Muscle of arm (tissue), 12 donors: ENCODE measurements around the gene RFC5. TPM values are rescaled to one million over a fixed set of nuclear protein-coding genes. Genes with fewer than 3 reads are reported as not detected.

Source experiments
- DNase-seq: peaks from one replicate; pipeline ENCODE4 v3.0.0-alpha.2; 2013
- polyA plus RNA-seq, 12 donors: library from polyadenylated mRNA; unstranded; fragments of 120-200 nt; gene quantifications; one replicate each; pipeline ENCODE4 v1.2.1, GENCODE V29; 2013; ENCODE audit not compliant: insufficient read length in 12 of 12

The RFC5 gene
- polyA plus RNA-seq, 12 donors, result 10.8 to 25.0 (median 16.0) TPM; not detected in 1

DNA sequence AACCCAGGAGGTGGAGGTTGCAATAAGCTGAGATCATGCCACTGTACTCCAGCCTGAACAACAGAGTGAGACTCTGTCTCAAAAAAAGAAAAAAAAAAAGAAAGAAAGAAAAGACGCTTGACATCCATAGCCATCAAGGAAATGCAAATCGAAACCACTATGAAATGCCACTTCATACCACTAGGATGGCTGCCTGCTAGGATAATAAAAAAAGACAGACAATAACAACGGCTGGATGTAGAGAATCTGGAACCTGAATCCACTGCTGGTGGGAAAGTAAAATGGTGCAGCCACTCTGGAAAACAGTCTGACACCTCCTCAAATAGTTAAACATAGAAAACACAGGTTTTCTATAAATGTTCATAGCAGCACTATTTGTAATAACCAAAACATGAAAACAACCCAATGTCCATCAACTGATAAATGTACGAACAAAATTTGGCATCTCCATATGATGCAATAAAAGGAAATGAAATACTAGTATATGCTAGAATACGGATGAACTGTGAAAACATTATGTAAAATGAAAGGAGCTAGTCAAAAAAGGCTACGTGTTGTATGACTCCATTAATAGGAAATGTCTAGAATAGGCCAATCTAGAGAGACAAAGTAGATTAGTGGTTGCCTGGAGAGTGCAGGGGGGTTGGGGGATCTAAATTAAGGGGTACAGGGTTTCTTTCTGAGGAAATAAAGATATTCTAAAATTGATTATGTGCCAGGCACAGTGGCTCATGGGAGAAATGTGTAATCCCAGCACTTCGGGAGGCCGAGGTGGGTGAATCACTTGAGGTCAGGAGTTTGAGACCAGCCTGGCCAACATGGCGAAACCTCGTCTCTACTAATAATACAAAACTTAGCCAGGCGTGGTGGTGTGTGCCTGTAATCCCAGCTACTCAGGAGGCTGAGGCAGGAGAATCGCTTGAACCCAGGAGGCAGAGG is 34.7 kb downstream of the RFC5 start:
- no peak for DNase-seq

DNA sequence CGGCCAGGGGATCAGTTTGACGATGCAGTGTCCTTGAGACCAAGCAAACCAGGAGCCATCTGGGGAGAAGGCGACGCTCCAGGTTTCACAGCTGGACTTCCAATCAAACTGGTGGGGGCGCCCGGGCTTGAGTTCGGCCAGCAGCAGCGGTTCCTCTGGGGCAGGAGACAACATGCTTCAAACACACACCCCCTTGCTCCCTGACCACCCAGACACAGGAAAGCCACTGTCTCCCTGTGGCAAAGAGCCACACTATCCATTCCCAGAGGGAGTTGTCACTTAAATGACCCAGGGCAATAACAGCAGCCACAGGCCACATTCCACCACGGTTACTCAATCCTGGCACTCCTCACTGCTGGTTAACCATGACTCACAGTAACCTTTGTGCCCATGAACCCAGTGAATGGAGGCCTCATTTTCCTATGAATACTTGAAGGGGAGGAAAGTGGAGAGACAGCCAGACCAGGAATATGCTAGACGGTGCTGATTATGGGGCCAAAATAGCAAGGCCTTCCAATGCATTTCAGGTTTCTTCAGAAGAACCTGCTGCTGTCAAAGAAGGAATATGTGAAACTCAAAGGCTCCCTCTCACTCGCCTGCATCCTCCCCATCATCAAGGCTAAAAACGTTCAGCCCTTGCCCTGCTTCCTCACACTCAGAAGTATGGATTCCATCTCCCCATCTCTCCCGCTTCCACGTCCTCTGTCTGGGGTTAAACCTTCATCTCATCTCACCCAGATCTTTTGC is 36.0 kb downstream of the RFC5 start:
- DNase-seq, result peak; percentile 28

DNA sequence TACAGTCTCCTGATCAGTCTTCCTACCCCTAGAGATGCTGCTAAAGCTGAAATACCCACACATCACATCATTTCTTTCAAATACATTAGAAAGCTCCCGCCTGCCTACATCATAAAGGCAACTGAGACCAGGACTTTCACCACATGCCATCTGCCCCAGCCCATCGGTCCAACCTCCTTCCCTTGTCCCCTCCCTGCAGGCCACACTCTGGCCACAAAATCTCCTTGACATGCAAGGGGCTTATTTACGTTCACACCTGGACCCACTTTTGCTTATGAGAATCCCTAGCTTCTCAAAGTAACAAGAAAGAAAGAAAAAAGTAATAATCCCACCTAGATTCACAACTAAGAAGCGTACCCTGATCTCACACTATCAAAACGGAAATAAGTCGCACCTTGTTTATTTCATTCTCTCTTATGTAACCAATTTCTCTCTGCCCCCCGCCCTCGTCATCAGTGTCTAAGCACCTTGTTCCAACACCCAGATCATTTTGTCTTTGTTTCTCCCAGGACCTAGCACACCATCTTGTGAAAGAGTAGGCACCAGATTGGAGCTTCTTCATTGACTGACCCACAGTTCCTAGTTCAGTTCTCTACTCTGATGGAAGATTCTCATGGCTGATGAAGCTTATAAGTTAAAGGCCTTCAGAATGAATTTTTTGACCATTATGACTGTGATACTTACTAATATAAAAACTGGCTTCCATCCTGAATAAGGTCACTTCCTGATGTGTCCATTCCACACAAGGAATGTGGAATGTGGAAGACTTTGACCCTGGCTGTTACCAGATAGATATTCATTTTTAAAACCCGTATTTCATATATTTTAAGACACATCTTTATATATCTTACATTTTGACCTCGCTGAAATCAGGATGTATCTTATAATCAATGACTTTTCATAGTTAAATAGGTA is 36.8 kb downstream of the RFC5 start:
- no peak for DNase-seq

DNA sequence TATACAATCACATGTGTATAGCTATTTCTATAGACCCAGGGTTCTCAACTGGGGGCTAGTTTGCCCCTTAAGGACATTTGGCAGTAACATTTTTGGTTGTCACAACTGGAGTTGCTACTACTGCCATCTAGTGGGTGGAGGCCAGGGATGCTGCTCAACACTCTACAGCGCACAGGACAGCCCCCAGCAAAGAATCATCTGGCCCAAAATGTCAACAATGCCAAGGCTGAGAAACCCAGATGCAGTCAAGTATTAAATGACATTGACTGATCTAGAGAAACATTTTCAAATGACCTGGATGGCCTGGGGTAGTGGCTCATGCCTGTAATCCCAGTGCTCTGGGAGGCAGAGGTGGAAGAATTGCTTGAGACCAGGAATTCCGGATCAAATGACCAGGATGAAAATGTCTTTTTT is 38.6 kb downstream of the RFC5 start:
- no peak for DNase-seq

DNA sequence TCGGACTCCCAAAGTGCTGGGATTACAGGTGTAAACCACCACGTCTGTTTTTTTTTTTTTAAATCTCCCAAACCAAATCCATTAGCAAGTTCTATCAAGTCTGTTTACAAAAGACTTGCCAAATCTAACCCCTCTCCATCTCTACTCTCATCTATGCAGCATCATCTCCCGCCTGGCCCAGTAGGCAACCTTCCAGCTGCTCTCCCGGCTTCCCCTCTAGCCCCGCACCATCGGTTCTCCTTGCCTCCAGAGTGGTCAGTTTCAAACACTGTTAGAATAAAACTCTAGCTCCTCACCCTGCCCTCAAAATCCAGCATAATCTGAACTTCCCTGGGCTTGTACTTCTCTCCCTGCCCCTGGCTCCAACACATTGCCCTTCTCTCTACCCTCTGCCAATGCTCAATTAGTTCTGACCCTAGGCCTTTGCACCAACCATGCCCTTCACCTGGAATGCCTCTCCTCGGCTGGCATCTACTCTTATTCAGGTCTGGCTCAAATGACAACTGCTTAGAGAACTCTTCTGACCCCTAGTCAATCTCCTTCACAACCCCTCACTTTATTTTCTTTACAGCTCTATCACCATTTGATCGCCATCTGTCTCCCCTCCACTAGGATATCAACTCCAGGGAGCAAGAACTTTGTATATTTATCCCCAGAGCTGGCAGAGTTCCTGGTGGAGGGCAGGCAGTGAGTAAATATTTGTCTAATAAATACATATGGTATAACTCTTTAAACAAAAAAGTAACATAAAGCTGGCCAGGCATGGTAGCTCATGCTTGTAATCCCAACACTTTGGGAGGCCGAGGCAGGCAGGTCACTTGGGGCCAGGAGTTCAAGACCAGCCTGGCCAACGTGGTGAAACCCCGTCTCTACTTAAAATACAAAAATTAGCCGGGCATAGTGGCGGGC is 39.6 kb downstream of the RFC5 start:
- DNase-seq, result no peak

DNA sequence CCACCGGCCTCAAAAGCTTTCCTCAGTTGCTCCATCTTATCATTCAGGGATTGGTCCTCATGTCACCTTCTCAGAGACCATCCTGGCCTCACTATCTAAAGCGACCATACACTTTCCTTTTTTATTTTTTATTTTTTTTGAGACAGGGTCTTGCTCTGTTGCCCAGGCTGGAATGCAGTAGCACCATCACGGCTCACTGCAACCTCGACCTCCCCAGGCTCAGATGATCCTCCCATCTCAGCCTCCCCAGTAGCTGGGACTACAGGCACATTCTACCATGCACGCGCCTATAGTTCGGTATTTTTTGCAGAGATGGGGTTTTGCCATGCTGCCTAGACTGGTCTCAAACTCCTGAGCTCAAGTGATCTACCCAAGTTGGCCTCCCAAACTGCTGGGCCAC is 41.7 kb downstream of the RFC5 start:
- DNase-seq, result no peak

DNA sequence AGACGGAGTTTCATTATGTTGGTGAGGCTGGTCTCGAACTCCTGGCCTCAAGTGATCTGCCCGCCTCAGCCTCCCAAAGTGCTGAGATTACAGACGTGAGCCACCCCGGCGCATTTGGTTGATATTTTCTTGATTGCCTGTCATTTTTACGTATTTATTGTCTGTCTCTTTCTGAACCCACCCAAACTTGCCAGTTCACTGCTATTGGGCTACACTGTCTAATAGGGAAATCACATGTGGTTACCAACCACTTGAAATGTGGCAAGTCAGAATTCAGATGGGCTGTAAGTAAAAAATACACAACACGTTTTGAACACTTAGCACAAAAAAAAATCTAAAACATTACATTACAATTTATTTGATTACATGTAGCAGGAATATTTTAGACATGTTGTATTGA is 42.4 kb downstream of the RFC5 start:
- DNase-seq, result no peak

DNA sequence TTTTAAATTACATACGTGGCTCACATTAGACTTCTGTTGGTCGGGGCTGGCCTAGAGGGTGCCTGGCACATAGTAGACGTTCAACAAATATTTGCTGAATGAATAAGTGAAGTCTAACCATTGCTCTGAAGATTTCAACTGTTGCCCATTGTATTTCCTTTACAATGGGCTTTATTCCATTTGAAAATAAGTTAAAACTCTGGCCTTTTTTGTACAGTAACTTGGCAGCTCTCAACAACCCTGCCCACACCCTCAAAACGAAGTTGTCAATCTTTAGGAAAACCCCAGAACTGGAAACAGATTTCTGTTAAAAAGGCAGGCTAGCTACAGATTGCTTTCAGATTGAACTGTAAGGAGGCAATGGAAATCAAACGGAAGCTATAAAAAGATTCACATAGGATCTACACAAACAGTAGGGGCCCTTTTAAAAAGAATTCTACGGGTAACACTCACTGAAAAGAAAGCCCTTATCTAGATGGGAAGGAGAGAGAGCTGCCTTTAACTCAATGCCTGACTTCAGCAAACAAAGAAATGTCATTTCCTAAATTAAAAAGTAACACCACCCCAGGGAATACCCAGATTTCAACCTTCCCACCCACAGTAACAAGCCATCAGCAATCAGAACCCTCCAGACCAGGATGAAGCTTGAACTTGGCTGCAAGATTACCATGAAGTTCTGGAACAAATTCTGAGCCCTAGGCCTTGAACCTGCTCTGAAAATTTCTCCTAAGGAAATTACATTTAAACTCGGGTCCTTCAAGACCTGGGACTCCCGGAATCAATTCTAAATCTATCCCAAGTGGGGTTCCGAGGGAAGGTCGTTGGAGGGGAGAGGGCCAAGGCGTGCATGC is 43.1 kb downstream of the RFC5 start:
- peak; percentile 16 for DNase-seq

DNA sequence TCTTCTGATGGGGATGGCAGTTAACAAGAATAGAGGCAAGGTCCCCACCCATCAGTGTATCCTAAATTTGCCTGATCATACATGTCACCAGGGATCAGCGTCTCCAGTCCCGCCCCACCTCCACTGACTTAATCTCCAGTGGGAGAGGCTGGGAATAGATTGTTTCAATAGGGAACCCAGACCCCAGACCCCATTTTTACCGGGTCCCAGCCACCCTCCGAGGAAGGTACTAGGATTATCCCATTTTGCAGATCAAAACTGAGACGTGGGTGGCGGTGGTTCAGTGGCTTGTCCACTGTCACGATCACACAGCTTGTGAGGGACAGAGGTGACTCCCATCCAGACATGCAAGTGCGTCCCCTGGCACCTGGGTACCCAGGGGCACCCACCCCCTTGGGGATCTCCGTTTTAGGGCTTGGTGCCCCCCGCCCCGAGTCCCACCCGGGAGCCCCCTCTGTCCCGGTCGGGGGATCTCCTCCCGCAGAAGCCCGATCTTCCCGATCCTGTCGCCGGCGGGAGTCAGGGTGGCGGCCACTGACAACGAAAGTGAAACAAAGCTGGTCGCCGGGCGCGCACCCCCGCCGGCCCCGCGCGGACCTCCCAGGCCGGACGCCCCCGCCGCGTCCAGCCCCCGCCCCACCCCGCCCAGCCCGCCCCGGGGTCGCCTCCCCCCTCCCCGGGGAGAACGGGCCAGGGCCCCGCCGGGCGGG is 44.0 kb downstream of the RFC5 start:
- DNase-seq, result peak; percentile 38

DNA sequence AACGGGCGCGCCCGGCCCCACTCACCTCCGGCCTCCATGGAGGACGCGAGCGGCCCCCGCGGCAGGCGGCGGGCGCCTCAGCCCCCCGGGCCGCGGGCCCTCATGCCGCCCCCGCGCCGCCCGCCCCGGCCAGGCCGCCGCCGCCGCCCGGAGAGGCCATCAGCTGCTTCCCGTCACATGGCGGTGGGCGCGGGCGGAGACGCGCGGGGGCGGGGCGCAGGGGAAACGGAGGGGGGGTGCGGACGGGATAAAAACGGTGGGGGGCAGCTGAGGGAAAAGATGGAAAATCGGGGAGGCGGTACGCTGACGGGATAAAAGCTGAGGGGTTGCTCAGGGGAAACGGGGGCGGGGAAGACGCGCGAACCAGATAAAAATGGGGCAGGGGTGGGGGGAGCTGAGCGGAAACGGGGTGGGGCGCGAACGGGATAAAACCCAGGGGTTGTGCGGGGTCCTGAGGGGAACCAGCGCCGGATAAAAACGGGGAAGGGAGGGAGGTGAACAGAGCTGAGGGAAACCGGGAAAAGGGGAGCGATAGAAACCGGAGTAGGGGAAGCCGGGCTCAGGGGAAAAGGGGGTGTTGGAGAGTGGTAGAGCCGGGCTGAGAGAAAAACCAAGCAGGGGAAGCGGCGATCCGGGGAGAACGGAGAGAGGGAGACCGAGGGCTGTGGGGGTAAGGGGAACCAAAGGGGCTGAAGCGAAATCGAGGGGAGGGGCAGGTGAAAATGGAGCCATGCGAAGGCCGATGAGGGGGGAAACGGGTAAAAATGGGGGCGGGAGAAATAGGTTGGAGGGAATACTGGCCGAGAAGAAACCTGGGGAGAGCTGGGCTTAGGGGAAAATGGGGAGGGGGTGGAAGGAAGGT is 44.7 kb downstream of the RFC5 start, which contains the start of gene WSB2:
Gene WSB2, minus strand, starts transcription at position 169 of the 862 bp plus-strand sequence. Its CDS starts 131 bp downstream, at position 38.
- peak; percentile 76 for DNase-seq

DNA sequence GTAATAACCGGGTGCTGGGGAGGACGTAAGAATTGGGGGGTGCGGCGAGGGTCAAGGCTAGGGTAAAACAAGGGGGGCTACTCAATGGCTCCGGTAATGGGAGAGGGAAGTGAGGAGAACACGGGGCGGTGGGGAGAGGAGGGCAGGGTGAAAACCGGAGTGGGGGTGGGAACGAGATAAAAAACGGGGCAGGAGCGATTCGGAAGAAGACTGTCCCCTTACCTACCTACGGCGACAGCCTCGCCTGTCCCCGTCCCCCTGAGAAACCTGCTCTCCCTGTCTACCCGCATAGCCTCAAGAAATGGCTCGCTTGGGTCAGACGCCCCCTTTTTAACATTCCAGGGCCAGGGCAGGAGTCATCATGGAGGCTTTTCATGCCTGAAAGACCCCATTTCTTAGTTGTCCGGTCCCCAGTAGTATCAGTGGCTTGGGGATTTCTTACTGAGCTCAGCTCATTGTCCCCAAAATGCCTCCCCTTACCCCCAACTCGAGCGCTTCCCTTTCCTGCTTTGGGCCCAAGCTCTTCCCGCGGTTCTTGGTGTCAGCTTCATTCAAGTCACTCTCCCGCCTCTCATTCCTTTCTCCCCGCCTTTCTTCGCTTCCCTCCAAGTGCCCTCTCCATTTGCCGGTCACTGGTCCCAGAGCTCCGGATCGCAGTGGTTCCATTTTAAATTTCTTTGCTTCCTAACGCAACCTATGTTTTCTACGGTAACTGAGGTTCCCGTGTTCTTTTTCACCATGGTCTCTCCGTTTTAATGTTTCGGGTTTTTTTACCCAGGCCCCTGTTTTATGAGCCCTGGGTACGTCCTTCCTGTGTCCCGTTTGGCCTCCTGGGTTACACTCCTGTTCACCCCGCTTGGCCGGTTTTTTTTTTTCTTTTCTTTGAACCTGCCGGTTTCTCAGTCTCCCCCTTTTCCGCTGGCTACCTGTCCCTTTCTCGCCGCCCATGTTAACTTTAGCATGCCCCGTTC is 45.7 kb downstream of the RFC5 start:
- peak; percentile 64 for DNase-seq

DNA sequence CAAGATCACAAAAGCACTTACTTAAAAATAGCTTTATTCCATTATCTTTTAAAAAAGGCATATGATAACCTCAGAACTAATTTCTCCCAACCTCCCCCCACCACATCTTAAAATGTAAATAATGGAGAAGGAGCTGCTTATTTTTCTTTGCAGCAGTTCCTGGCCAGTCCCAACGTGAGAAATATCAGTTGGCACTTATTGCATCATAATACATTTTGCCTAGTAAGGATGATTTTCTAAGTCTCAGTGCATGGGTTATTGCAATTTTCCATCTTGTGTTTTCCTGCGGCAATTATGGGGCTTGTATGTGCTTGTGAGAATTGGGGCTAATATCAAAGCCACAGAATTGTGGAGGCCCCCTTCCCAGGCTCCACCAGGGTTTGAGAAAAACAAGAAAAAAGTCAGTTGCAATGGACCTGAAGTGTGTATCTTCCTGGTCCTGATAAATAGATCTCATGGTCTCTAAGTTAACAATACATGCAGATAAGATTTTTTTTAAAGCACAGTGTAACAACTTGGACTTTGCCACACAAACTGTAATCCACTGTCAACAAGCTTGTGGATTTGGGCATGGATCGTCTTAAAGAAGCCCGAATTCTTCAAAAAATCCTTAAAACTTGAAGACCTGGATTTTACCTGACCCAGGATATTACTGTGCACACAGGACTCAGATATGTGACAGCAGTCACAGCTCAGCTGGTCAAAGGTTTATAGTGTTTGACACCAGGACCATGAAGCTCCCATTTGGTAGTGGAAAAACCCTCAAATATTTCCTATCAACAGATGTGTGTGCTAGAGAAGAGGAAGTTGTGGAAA is 47.3 kb downstream of the RFC5 start:
- DNase-seq, result no peak

DNA sequence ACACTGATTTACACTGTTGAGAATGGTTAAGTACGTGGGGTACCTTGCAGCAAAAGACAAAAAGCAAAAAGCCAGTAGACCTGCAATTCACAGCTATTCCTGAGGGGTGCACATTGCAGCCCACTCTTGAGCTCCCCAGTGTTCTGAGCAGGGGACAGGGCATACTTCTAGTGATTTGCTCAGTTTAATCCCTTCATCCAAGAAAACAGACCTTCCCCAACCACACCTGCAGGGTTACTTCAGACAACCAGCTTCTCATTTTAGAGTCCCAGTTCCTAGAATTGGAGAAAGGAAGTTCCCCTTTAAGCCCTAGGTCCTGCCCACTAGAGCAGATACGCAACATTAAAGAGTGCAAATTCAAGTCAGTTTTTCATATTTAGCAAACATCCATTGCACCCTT is 48.1 kb downstream of the RFC5 start:
- no peak for DNase-seq

DNA sequence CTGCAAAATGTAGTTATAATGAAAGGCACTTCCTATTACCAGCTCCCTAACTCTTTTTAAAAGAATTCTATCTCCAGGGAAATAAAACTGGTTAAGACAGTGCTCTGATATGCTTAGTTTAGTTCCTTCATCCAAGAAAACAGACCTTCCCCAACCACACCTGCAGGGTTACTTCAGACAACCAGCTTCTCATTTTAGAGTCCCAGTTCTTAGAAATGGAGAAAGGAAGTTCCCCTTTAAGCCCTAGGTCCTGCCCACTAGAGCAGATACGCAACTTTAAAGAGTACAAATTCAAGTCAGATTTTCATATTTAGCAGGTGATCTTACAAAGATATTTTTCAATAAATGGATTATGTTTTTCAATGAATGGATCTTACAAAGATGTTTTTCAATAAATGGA is 48.9 kb downstream of the RFC5 start:
- no peak for DNase-seq

DNA sequence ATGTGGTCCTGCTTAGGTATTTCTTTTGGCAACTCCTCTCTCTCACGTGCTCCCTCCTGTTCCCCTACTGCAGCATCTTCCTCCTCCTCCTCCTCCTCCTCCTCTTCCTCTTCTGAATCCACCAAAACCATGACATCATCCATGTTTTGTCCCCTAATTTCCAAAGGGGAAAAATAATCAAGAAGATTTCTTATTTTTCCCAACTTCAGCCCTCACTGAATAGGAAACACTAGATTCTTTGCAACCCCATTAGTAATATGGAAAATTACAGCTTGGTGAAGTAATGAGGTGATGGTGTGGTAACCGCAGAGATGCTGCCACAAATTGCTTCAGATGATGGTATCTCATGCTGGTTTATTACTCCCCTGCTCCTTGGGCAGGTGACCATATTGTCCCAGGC is 51.9 kb downstream of the RFC5 start:
- no peak for DNase-seq

DNA sequence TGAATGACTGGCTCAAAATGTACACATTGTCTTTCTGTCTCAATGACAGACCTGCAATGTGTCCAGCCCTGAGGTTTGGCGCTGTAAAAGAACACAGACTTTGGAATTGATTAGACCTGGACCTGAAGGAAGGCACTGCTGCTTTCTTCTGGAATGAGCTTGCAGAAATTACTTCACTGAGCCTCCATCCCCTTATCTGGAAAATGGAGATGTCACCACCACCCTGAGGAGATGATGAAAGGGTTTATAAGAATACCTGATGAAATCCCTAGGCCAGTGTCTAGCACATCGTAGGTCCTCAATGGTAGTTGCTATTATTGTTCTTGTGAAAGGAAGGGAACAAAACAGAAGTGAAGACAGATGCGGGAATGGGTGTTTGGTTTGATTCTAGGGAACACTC is 54.1 kb downstream of the RFC5 start:
- no peak for DNase-seq
